Left ventricle myocardium inferior (tissue), 1 donor: Measurements from ENCODE around the gene KIF6. TPM values are rescaled to one million over a fixed set of nuclear protein-coding genes. Genes with fewer than 3 reads are reported as not detected.

Source experiments
- DNase-seq: peaks from one replicate; pipeline ENCODE4 v3.0.0-alpha.2; 2020
- H3K27ac ChIP-seq: fragments of 200-600 bp; replicated peaks from 2 replicates; pipeline ENCODE4 v1.8.0; 2021
- H3K27me3 ChIP-seq: fragments of 200-600 bp; 2 replicates; pipeline ENCODE4 v1.8.0; 2021; ENCODE audit warnings: low read depth
- H3K36me3 ChIP-seq: fragments of 200-600 bp; 2 replicates; pipeline ENCODE4 v1.8.0; 2021
- H3K4me1 ChIP-seq: fragments of 200-600 bp; 2 replicates; pipeline ENCODE4 v1.8.0; 2021
- H3K4me3 ChIP-seq: fragments of 200-600 bp; 2 replicates; pipeline ENCODE4 v1.8.0; 2021; ENCODE audit warnings: mild to moderate bottlenecking, moderate library complexity
- H3K9me3 ChIP-seq: fragments of 200-600 bp; replicated peaks from 2 replicates; pipeline ENCODE4 v1.8.0; 2021
- CTCF ChIP-seq: fragments of 200-600 bp; IDR thresholded peaks from 2 replicates; pipeline ENCODE4 v1.8.0; 2021; ENCODE audit warnings: antibody characterized with exemption, mild to moderate bottlenecking, borderline replicate concordance
- intact Hi-C: fragments of 100-400 bp; cut with micrococcal nuclease; formaldehyde crosslinking; loops from one replicate; pipeline ENCODE4 v1.11.0; 2022
- total RNA-seq: library from RNA; stranded (reverse); fragmentation: NEBNext Ultra II Directional; extraction: Animal tissue kit (Norgen Biotek cat#: 25700); gene quantifications from one replicate; pipeline ENCODE4 v1.2.1, GENCODE V29; 2021
- donor health status: DM: no; HTN: yes; CAD: no; lungs with severe emphysema.

KIF6 gene
- total RNA-seq, 1 donor from 2014 or later, result 0.69 TPM

GRCh38 chr6:39642270-39642669, 82.9 kb downstream of the KIF6 start:
- Histone ChIP-seq H3K36me3 (no peaks in the 10 kb centered on the region), H3K4me1 (no peaks in the 10 kb centered on the region), H3K27ac (no peak overlapping the region), H3K4me3 (no peak overlapping the region), H3K9me3 (no peaks in the 10 kb centered on the region), H3K27me3 (no peaks in the 10 kb centered on the region)
- DNase-seq, result no peak
- no peak for TF ChIP-seq CTCF
- intact Hi-C loops, result no loop called here

- H3K4me1 ChIP-seq, result no peaks in the 10 kb centered on the region
- no peak overlapping the region for H3K4me3 ChIP-seq
- no peak for DNase-seq
- no peaks in the 10 kb centered on the region for H3K9me3 ChIP-seq
- H3K27ac ChIP-seq, result no peak overlapping the region
- no peak for TF ChIP-seq CTCF
- intact Hi-C loops, result no loop called here
- H3K36me3 ChIP-seq, result no peaks in the 10 kb centered on the region
- no peaks in the 10 kb centered on the region for H3K27me3 ChIP-seq
These were observed 86.9 kb downstream of the KIF6 start for GRCh38 chr6:39638126-39638822.

- no peak for DNase-seq
- H3K27me3 ChIP-seq, result no peaks in the 10 kb centered on the region
- H3K27ac ChIP-seq, result no peak overlapping the region
- no peaks in the 10 kb centered on the region for H3K4me1 ChIP-seq
- intact Hi-C loops, result no loop called here
- H3K36me3 ChIP-seq, result no peaks in the 10 kb centered on the region
- no peak for TF ChIP-seq CTCF
- peaks cover 9% of the 10 kb centered on the region for H3K9me3 ChIP-seq
- H3K4me3 ChIP-seq, result no peak overlapping the region
These were observed 90.4 kb downstream of the KIF6 start for GRCh38 chr6:39634646-39635341.

GRCh38 chr6:39625209-39625608, 100.0 kb downstream of the KIF6 start:
- TF ChIP-seq CTCF, result no peak
- intact Hi-C loops, result no loop called here
- H3K27me3 ChIP-seq, result peaks cover 6% of the 10 kb centered on the region

GRCh38 chr6:39623750-39624149, 101.5 kb downstream of the KIF6 start:
- H3K4me3 ChIP-seq, result no peak overlapping the region
- peaks cover 6% of the 10 kb centered on the region for H3K27me3 ChIP-seq
- H3K9me3 ChIP-seq, result no peaks in the 10 kb centered on the region
- H3K27ac ChIP-seq, result no peak overlapping the region
- no peaks in the 10 kb centered on the region for H3K36me3 ChIP-seq
- intact Hi-C loops, result no loop called here
- no peak for DNase-seq
- no peaks in the 10 kb centered on the region for H3K4me1 ChIP-seq
- no peak for TF ChIP-seq CTCF

More at GRCh38 chr6:39625209-39625608, 100.0 kb downstream of the KIF6 start:
- Histone ChIP-seq H3K27ac (no peak overlapping the region), H3K4me3 (no peak overlapping the region), H3K36me3 (no peaks in the 10 kb centered on the region), H3K4me1 (no peaks in the 10 kb centered on the region), H3K9me3 (peaks cover 12% of the 10 kb centered on the region)
- no peak for DNase-seq
